GM18526 (cell line): ENCODE measurements around the gene FHL3.

Source experiments
- POLR2A ChIP-seq: IDR thresholded peaks from 3 replicates; pipeline ENCODE4 v1.6.1; 2011; ENCODE audit not compliant: insufficient read length; ENCODE audit errors: extremely low read depth

Gene FHL3

GRCh38 chr1:37987679-37988078 lies 17.6 kb downstream of the FHL3 start:
- no peak for TF ChIP-seq POLR2A

- TF ChIP-seq POLR2A: no peak
Observed at GRCh38 chr1:37983546-37983945, 21.8 kb downstream of the FHL3 start.

- no peak for TF ChIP-seq POLR2A
Observed at GRCh38 chr1:37978541-37978940, 26.8 kb downstream of the FHL3 start.

GRCh38 chr1:37974567-37974966 lies 30.7 kb downstream of the FHL3 start:
- no peak for TF ChIP-seq POLR2A

- no peak for TF ChIP-seq POLR2A
Observed at GRCh38 chr1:37965301-37965700, 40.0 kb downstream of the FHL3 start.

GRCh38 chr1:37958690-37959089 lies 46.6 kb downstream of the FHL3 start:
- TF ChIP-seq POLR2A: no peak

GRCh38 chr1:37955685-37956084 lies 49.6 kb downstream of the FHL3 start:
- TF ChIP-seq POLR2A: no peak

GRCh38 chr1:37954316-37954971 lies 50.9 kb downstream of the FHL3 start:
- no peak for TF ChIP-seq POLR2A

- no peak for TF ChIP-seq POLR2A
Observed at GRCh38 chr1:37952738-37953137, 52.6 kb downstream of the FHL3 start.

GRCh38 chr1:37951783-37952624 lies 53.3 kb downstream of the FHL3 start:
- no peak for TF ChIP-seq POLR2A

- no peak for TF ChIP-seq POLR2A
Observed at GRCh38 chr1:37951041-37951782, 54.1 kb downstream of the FHL3 start.

- no peak for TF ChIP-seq POLR2A
Observed at GRCh38 chr1:37949524-37950152, 55.7 kb downstream of the FHL3 start.

GRCh38 chr1:37948841-37949240 lies 56.5 kb downstream of the FHL3 start:
- TF ChIP-seq POLR2A: no peak

- no peak for TF ChIP-seq POLR2A
Observed at GRCh38 chr1:37948166-37948565, 57.1 kb downstream of the FHL3 start.

GRCh38 chr1:37947364-37947763 lies 58.0 kb downstream of the FHL3 start:
- TF ChIP-seq POLR2A: no peak
